Omental fat pad (tissue), 4 donors: ENCODE data around the gene SAPCD2. TPM values are rescaled to one million over a fixed set of nuclear protein-coding genes. Genes with fewer than 3 reads are reported as not detected.
"Not testable (repeated sequence)": the region's sequence is repeated elsewhere in the genome, so short reads cannot be mapped to it uniquely, and the experiment has no call there.

ENCODE experiments used
- ATAC-seq: fragments of 150-250 bp; one replicate; pipeline ENCODE4 v1.9.1; 2016; ENCODE audit warnings: mild to moderate bottlenecking, moderate library complexity; ENCODE audit not compliant: low FRiP score
- DNase-seq: peaks from one replicate; pipeline ENCODE4 v3.0.0-alpha.2; 2019; ENCODE audit warnings: low spot score
- total RNA-seq, 4 donors: library from RNA; depleted of rRNA; stranded (reverse); fragments of >200 nt; gene quantifications; one replicate each; pipeline ENCODE4 v1.1.0, GENCODE V29; 2016
- TF ChIP-seq, protein P1 (sequence below), 3 donors: fragments of 450-650 bp; IDR thresholded peaks; one replicate each; pipeline ENCODE4 v1.5.1; 2016 to 2017; ENCODE audit warnings: antibody characterized with exemption in 3 of 3, mild to moderate bottlenecking in 3 of 3, moderate library complexity in 2 of 3

Gene SAPCD2
- total RNA-seq, 4 donors from 2014 or later: 0.13 to 1.8 (median 0.37) TPM; not detected in 1

DNA sequence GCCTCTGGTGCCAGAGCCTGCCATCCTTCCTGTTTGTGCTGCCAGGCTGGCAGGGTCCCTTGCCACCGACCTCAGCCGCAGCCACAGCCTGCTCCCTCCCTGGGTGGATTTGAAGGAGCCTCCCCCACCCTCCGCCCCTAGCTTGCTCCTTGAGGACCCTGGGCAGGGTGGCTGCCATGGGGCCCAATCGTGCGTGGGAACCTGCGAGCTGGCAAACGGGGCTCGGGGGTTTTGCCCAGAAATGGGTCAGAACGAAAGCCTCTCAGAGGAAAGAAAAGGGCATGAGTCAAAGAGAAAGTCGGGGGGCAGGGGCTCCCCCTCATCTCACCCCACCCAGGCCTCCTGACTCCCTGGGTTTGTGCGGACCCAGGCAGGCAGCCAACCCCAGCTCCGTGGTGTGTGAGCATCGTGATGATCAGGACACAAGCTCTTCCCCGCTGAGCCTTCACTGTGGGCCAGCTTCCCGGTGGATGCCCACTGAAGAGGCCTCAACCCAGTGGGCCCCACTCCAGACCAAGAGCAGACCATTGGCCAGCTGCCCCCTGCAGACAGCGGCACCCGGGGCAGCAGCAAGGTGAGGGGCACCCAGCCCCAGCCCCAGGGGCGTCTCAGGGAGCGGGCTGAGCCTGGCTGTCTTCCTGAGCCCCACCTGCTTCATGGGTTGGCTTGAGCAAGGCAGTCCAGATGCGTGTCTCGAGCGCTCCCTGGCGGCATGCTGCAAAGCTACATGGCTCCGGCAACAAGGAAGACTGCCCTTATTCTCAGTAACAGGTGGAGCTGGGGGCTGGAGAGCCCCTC lies 35.4 kb downstream of the SAPCD2 start:
- TF ChIP-seq, protein P1, sequence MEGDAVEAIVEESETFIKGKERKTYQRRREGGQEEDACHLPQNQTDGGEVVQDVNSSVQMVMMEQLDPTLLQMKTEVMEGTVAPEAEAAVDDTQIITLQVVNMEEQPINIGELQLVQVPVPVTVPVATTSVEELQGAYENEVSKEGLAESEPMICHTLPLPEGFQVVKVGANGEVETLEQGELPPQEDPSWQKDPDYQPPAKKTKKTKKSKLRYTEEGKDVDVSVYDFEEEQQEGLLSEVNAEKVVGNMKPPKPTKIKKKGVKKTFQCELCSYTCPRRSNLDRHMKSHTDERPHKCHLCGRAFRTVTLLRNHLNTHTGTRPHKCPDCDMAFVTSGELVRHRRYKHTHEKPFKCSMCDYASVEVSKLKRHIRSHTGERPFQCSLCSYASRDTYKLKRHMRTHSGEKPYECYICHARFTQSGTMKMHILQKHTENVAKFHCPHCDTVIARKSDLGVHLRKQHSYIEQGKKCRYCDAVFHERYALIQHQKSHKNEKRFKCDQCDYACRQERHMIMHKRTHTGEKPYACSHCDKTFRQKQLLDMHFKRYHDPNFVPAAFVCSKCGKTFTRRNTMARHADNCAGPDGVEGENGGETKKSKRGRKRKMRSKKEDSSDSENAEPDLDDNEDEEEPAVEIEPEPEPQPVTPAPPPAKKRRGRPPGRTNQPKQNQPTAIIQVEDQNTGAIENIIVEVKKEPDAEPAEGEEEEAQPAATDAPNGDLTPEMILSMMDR (IDR thresholded peaks at IDR 0.05): peak in 2 of 3 donors; percentile 80 to 82
- DNase-seq: peak; percentile 49
- peak; percentile 78 for ATAC-seq

DNA sequence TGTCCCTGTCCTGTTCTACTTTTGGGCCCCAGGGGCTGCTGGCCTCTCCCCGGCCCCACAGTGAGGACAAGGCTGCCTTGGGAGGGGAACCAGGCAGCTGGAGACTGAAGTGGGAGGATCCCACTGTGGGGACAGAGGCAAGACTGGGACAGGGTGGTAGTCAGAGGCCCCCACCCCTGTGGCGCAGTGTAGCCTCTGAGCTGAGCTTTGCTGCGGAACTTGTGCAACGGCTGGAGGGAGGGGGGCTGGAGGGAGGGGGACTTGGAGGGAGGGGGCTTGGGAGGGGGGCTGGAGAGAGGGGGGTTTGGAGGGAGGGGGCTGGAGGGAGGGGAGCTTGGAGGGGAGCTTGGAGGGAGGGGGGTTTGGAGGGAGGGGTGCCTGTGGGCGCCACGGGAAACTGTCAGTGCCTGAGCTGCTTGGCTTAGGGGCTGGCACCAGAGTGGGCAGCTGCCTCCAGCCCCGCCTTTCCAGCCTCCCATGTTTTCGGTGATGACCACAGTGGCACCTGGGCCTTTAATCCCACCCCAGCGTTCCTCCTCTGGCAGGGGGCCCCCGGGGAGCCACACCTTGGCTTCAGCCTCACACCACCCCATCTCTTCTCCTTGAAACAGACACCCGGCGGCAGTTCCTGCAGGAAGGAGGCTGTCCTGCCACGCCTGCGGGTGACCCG lies 36.2 kb downstream of the SAPCD2 start:
- no peak for DNase-seq
- TF ChIP-seq, protein P1 (IDR thresholded peaks at IDR 0.05): no peak
- ATAC-seq: no peak

DNA sequence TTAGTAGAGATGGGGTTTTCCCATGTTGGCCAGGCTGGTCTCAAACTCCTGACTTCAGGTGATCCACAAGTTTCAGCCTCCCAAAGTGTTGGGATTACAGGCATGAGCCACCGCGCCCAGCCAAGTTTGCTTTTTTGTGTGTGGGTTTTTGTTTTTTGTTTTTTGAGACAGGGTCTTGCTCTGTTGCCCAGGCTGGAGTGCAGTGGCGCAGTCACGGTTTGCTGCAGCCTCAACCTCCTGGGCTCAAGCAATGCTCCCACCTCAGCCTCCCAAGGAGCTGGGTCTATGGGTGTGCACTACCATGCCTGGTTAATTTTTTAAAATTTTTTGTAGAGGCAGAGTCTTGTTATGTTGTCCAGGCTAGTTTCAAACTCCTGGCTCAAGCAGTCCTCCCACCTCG lies 36.9 kb downstream of the SAPCD2 start:
- DNase-seq, ATAC-seq: not testable (repeated sequence)

DNA sequence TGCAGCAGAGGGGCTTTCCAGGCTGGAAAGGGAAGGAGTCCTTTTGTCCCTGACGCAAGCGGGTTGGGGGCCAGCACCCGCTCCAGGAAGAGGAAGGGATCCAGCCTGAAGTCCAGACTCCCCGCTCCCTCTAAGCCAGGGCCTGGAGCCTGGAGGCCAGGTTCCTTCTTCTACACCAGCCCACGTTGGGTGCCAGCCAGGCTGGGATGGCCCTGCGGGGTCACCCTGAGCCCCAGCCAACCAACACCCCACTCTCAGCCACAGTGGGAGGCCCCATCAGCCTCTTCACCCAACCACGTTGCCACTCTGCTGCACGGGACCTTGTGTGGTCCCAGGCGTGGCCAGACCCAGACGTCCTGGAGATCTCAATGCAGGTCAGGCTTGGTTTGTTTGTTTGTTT lies 37.5 kb downstream of the SAPCD2 start:
- DNase-seq: no peak

DNA sequence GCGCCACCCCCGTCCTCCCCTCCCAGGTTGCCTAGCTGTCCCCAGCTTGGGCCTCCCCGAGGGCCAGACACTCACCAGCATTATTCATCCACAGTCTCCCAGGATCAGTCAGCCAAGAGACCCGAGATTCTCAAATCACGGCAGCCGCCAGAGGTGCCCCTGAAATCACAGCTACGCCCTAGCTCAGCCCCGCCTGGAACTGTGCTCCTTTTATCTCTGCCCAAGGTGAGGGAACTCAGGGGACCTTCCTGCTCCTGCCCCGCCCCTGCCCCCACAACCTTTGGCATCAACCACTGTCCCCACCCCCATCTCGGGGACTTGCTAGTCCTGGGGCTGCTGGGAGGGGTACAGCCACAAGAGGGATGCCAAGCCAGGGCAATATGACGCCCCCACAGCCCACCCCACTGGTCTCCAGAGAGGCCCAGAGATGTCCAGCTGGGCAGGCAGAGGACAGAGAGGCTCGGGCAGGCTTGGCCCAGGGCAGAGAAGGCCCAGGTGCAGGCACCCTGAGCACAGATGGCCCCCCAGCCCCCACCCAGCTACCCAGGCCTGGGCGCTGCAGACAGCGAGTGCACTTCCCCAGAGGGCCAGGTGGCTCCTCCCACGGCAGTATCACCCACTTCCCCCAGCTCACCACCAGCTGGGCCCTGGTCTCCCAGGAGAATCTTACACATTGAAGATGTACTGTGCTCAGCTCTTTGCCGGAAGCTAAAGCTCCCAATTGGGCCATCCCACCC lies 38.3 kb downstream of the SAPCD2 start, which contains the start of gene FUT7:
Gene FUT7 (minus strand): TSS at position 185 of the 737 bp plus-strand sequence. CDS start 97 bp downstream, at position 88.
- TF ChIP-seq, protein P1 (IDR thresholded peaks at IDR 0.05): no peak
- DNase-seq: no peak
- ATAC-seq: no peak

More for the DNA sequence above, 37.5 kb downstream of the SAPCD2 start:
- TF ChIP-seq, protein P1 (IDR thresholded peaks at IDR 0.05): no peak
- no peak for ATAC-seq

DNA sequence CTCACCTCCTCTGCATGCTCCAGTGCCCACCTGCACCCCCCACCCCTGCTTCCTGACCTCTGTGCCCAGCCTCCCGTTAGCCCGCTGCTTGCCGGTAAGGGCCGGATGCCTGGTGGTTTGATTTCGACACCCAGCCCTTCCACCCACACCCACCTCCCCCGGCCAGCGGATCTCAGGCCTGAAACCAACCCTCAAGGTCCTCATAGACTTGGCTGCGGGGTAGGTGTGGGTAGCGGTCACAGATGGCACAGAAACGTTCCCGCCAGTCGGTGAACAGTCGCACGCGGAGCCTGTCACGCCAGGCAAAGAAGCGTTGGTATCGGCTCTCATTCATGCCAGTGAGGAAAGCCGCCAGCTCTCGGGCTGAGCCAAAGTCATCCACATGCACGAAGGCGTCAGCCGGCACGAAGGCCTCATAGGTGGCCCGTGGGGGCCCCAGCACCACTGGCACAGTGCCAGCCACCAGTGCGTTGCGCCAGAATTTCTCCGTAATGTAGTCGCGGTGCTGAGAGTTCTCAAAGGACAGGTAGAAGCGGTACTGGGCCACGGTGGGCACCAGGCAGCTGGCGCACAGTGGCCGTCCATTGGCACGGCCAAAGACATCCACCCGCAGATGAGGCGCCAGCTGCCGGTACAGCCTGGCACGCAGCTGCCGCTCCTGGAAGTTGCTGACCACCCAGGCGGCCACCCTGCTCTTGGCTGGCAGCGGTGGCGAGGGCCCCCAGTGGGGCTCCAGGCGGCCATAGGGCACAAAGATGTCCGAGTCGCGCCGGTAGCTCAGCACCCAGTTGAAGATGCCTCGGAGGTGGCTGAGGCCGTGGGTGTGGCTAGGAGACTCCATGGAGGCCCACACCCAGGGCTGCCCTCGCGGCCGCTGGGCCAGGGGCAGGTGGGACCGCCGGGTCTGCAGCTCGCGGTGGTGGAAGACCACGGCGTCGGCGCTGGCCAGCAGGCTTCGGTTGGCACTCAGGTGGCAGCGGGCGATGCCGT lies 39.5 kb downstream of the SAPCD2 start:
- ATAC-seq (no peak), DNase-seq (no peak)
- TF ChIP-seq, protein P1 (IDR thresholded peaks at IDR 0.05): no peak
